SU-DHL-6 (cell line): ENCODE results near the gene RPS26.

Experiments
- H2AFZ ChIP-seq: fragments of 200-600 bp; sonication (generic); 2 replicates; pipeline ENCODE4 v1.6.1; 2014; ENCODE audit warnings: low read depth, mild to moderate bottlenecking, moderate library complexity, mixed read lengths, antibody characterized with exemption, low read length; ENCODE audit not compliant: severe bottlenecking
- H3F3A ChIP-seq: fragments of 200-600 bp; shearing (Covaris generic); 2 replicates; pipeline ENCODE4 v1.6.0; 2016; ENCODE audit warnings: antibody characterized with exemption, mild to moderate bottlenecking; ENCODE audit not compliant: insufficient read depth
- H3K27ac ChIP-seq: fragments of 200-600 bp; sonication (generic); 2 replicates; pipeline ENCODE4 v1.5.1; 2016; ENCODE audit warnings: low read depth, mild to moderate bottlenecking, low read length, moderate library complexity, mixed read lengths
- H3K27me3 ChIP-seq: fragments of 200-600 bp; sonication (generic), shearing (Covaris generic); 2 replicates; pipeline ENCODE4 v1.6.0; 2014; ENCODE audit warnings: mild to moderate bottlenecking, low read length
- H3K36me3 ChIP-seq: fragments of 200-600 bp; sonication (generic); 2 replicates; pipeline ENCODE4 v1.6.1; 2014; ENCODE audit warnings: mild to moderate bottlenecking, low read length, mixed read lengths
- H3K4me2 ChIP-seq: fragments of 300-600, 200-600 bp; shearing (Covaris generic), sonication (generic); 2 replicates; pipeline ENCODE4 v1.6.0; 2014; ENCODE audit warnings: low read length, low read depth, mild to moderate bottlenecking; ENCODE audit not compliant: poor library complexity, severe bottlenecking
- H3K4me3 ChIP-seq: fragments of 200-600 bp; sonication (generic); 2 replicates; pipeline ENCODE4 v1.5.1; 2014; ENCODE audit warnings: antibody characterized with exemption, low read length, mild to moderate bottlenecking, mixed read lengths; ENCODE audit not compliant: insufficient read depth, poor library complexity, severe bottlenecking
- H3K79me2 ChIP-seq: fragments of 200-600 bp; sonication (generic); 2 replicates; pipeline ENCODE4 v1.6.1; 2014; ENCODE audit warnings: mild to moderate bottlenecking, low read length, moderate library complexity; ENCODE audit not compliant: insufficient read depth
- H3K9ac ChIP-seq: fragments of 200-600 bp; sonication (generic); 2 replicates; pipeline ENCODE4 v1.7.0; 2014; ENCODE audit warnings: mild to moderate bottlenecking, low read length
- H3K9me2 ChIP-seq: fragments of 200-600 bp; sonication (generic); replicated peaks from 2 replicates; pipeline ENCODE4 v1.6.1; 2014; ENCODE audit warnings: low read length; ENCODE audit not compliant: insufficient read depth
- H3K9me3 ChIP-seq: fragments of 200-600 bp; sonication (generic); 2 replicates; pipeline ENCODE4 v1.6.1; 2014; ENCODE audit warnings: low read length, mixed read lengths; ENCODE audit not compliant: insufficient read depth
- H4K20me1 ChIP-seq: fragments of 200-600 bp; sonication (generic); 2 replicates; pipeline ENCODE4 v1.6.1; 2014; ENCODE audit warnings: low read depth, mild to moderate bottlenecking, antibody characterized with exemption, low read length, moderate library complexity, mixed read lengths
- EZH2phosphoT487 ChIP-seq: fragments of 200-600 bp; sonication (generic), shearing (Covaris generic); conservative IDR thresholded peaks from 2 replicates; pipeline ENCODE4 v1.6.1; 2018; ENCODE audit warnings: mild to moderate bottlenecking, antibody characterized with exemption, low read length, moderate library complexity, mixed read lengths
- TF ChIP-seq, protein P1 (sequence below): fragments of 200-600 bp; sonication (generic); IDR thresholded peaks from one replicate; pipeline ENCODE4 v1.5.1; 2017; ENCODE audit warnings: antibody characterized with exemption, mild to moderate bottlenecking, low read length, moderate library complexity; ENCODE audit not compliant: insufficient read depth, poor library complexity, severe bottlenecking

The RPS26 gene

DNA sequence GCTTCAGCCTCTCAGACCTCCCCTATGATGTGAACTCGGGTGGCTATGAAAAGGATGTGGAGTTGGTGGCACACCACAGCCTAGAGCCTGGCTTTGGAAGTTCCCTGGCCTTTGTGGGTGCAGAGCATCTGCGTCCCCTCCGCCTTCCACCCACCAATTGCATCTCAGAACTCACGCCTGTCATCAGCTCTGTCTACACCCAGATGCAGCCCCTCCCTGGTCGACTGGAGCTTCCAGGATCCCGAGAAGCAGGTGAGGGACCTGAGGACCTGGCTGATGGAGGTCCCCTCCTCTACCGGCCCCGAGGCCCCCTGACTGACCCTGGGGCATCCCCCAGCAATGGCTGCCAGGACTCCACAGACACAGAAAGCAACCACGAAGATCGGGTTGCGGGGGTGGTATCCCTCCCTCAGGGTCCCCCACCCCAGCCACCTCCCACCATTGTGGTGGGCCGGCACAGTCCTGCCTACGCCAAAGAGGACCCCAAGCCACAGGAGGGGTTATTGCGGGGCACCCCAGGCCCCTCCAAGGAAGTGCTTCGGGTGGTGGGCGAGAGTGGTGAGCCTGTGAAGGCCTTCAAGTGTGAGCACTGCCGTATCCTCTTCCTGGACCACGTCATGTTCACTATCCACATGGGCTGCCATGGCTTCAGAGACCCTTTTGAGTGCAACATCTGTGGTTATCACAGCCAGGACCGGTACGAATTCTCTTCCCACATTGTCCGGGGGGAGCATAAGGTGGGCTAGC, 7.0 kb upstream of the RPS26 start:
- H3K27ac ChIP-seq: no peak overlapping the region
- no peaks in the 10 kb centered on the region for H3K36me3 ChIP-seq
- H3K9me2 ChIP-seq: no peaks in the 10 kb centered on the region
- no peak overlapping the region for H3K9ac ChIP-seq
- no peak for TF ChIP-seq EZH2phosphoT487
- TF ChIP-seq, protein P1, sequence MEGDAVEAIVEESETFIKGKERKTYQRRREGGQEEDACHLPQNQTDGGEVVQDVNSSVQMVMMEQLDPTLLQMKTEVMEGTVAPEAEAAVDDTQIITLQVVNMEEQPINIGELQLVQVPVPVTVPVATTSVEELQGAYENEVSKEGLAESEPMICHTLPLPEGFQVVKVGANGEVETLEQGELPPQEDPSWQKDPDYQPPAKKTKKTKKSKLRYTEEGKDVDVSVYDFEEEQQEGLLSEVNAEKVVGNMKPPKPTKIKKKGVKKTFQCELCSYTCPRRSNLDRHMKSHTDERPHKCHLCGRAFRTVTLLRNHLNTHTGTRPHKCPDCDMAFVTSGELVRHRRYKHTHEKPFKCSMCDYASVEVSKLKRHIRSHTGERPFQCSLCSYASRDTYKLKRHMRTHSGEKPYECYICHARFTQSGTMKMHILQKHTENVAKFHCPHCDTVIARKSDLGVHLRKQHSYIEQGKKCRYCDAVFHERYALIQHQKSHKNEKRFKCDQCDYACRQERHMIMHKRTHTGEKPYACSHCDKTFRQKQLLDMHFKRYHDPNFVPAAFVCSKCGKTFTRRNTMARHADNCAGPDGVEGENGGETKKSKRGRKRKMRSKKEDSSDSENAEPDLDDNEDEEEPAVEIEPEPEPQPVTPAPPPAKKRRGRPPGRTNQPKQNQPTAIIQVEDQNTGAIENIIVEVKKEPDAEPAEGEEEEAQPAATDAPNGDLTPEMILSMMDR: no peak
- H3K27me3 ChIP-seq: no peaks in the 10 kb centered on the region
- H3K4me3 ChIP-seq: no peak overlapping the region
- H2AFZ ChIP-seq: no peak overlapping the region
- H3F3A ChIP-seq: 0 out of 2 replicates have a peak, but pooled peaks cover 4% of the 10 kb centered on the region
- no peaks in the 10 kb centered on the region for H3K9me3 ChIP-seq
- H4K20me1 ChIP-seq: no peaks in the 10 kb centered on the region
- H3K4me2 ChIP-seq: no peak overlapping the region
- no peaks in the 10 kb centered on the region for H3K79me2 ChIP-seq

DNA sequence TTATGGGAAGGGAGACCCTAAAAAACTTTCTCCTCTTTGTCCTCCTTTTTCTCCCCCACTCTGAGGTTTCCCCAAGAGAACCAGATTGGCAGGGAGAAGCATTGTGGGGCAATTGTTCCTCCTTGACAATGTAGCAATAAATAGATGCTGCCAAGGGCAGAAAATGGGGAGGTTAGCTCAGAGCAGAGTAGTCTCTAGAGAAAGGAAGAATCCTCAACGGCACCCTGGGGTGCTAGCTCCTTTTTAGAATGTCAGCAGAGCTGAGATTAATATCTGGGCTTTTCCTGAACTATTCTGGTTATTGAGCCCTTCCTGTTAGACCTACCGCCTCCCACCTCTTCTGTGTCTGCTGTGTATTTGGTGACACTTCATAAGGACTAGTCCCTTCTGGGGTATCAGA, 4.6 kb upstream of the RPS26 start:
- Histone ChIP-seq H3K9me3 (no peaks in the 10 kb centered on the region), H3K9me2 (no peaks in the 10 kb centered on the region), H3K9ac (no peak overlapping the region), H3K79me2 (peaks cover 4% of the 10 kb centered on the region), H3F3A (no peaks in the 10 kb centered on the region), H3K27ac (no peak overlapping the region), H4K20me1 (no peaks in the 10 kb centered on the region), H3K27me3 (no peaks in the 10 kb centered on the region), H3K4me3 (no peak overlapping the region), H3K4me2 (no peak overlapping the region), H2AFZ (no peak overlapping the region), H3K36me3 (no peaks in the 10 kb centered on the region)
- TF ChIP-seq, protein P1: no peak
- TF ChIP-seq EZH2phosphoT487: no peak

DNA sequence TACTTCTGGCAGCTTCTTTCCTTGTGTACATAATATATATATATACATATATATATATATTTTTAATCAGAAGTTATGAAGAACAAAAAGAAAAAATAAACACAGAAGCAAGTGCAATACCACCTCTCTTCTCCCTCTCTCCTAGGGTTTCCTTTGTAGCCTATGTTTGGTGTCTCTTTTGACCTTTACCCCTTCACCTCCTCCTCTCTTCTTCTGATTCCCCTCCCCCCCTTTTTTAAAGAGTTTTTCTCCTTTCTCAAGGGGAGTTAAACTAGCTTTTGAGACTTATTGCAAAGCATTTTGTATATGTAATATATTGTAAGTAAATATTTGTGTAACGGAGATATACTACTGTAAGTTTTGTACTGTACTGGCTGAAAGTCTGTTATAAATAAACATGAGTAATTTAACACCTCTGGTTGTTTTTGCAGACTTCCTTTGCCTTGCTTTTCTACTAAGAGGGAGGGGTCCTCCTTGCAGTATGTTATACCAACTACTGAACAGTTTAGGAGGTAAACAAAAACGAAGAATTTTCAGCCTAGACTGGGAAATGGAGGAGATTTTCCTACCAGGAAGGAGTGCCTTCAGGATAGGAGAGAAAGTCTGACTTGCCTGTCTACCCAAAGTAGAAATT, 3.6 kb upstream of the RPS26 start:
- Histone ChIP-seq H3F3A (peaks cover 6% of the 10 kb centered on the region), H3K9me2 (no peaks in the 10 kb centered on the region), H3K36me3 (peaks cover 7% of the 10 kb centered on the region), H3K9ac (no peak overlapping the region), H3K4me3 (no peak overlapping the region), H3K27ac (no peak overlapping the region), H3K9me3 (no peaks in the 10 kb centered on the region), H4K20me1 (0 out of 2 replicates have a peak, but pooled peaks cover 6% of the 10 kb centered on the region), H2AFZ (no peak overlapping the region), H3K27me3 (no peaks in the 10 kb centered on the region), H3K4me2 (no peak overlapping the region), H3K79me2 (peaks cover 13% of the 10 kb centered on the region)
- TF ChIP-seq, protein P1: no peak
- TF ChIP-seq EZH2phosphoT487: no peak
